Esophagus mucosa (tissue), 1 donor: ENCODE data around the gene CAMSAP1. TPM values are rescaled to one million over a fixed set of nuclear protein-coding genes. Genes with fewer than 3 reads are reported as not detected.
A peak's percentile ranks its signal among the peaks of the same experiment; 100 is the strongest.
"Not testable (repeated sequence)": the region's sequence is repeated elsewhere in the genome, so short reads cannot be mapped to it uniquely, and the experiment has no call there.

Experiments
- ATAC-seq: fragments of 200-7000 bp; cut with Tn5 transposase; one replicate; pipeline ENCODE4 v1.9.1; 2020
- total RNA-seq: library from RNA; stranded (reverse); gene quantifications from one replicate; pipeline ENCODE4 v1.2.4, GENCODE V29; 2023
- donor health status: DM: yes; HTN: yes; CAD: no.

Gene CAMSAP1
- total RNA-seq, 1 donor from 2014 or later: 52.7 TPM

DNA sequence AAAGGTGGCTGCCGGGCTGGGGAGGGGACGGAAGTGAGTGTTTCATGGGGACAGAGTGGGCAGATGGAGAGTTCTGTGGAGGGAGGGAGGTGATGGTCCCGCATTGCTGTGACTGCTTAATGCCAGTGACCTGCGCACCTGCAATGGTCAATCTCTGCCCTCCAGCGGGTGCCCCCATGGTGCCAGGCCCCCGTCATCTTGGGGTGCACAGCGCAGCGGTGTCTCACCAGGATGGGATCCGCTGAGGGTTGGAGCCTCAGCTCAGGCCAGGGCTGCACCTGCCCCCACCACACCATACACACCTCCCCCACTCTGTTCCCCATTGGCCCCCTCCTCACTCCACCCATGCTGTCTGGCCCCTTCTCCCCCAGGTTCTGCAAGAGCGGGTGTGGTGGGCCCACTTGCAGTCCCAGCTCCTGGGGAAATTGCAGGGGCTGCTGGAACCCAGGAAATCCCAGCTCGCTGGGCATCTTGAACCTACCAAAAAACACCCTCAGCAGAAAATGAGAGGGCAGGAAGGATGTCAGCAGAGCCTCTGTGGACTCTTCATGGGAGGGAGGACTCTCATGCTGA, 12.1 kb upstream of the CAMSAP1 start:
- ATAC-seq: peak; percentile 24

- ATAC-seq: not testable (repeated sequence)
Observed at GRCh38 chr9:135916227-135916626, 8.9 kb upstream of the CAMSAP1 start.

- ATAC-seq: no peak
Observed at GRCh38 chr9:135914921-135915320, 7.6 kb upstream of the CAMSAP1 start.

DNA sequence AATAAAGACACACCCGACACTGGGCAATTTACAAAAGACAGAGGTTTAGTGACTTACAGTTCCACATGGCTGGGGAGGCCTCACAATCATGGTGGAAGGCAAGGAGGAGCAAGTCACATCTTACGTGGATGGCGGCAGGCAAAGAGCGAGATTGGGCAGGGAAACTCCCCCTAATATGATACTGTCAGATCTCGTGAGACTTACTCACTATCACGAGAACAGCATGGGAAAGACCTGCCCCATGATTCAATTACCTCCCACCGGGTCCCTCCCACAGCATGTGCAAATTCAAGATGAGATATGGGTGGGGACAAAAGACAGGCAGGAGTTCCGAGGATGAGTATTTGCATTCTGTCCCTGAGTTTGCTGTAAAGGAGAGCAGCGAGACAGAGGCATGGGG, 3.9 kb upstream of the CAMSAP1 start:
- not testable (repeated sequence) for ATAC-seq

DNA sequence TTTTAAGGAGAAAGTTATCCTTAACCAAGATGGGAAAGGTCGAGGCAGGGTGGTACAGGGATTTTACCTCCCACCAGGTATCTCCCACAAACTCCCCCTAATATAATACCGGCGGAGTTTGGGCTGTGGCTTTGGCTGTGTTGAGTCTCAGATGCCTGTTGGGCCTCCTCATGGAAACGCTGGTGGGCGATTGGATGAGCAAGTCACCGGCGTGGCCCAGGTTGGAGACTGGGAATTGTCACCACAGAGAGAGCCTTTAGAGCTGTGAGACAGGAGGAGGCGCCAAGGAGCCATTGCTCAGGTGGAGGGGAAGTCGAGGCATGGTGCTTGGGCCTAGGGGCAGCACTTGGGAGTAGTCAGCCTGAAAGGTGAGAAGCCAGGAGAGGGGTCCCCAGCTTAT, 3.4 kb upstream of the CAMSAP1 start:
- no peak for ATAC-seq

GRCh38 chr9:135910216-135910615, 2.9 kb upstream of the CAMSAP1 start:
- ATAC-seq: no peak

DNA sequence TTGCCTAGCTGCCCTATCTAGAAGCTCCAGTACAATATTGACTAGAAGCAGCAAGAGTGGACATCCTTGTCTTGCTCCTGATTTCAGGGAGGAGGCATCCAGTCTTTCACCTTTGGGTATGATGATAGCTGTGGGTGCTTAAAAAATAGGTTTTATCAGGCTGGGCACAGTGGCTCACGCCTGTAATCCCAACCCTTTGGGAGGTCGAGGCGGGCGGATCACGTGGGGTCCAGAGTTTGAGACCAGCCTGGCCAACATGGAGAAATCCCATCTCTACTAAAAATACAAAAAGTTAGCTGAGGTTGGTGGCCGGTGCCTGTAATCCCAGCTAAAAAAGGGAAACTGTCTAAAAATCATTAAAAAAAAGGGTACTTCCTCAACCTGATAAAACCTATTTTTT, 2.0 kb upstream of the CAMSAP1 start:
- ATAC-seq: no peak

DNA sequence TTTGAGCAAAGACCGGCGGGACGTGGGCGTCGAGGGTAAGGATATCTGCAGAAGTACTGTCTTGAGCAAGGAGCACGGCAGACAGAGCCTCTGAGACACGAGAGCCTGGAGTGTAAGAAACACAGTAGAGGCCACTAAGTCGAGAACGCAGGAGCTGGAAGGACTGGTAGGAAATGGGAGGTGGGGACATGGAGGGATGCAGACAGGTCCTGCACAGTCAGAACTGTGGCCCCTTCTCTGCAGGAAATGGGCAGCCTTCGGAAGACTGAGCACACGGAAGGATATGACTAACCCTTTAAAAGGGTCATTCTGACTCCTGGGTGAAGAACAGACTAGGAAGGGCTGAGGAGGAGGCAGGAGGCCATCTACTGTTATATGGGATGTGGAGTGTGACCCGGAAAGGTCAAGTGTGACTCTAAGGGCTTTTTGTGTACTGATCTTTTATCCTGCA, 1.4 kb upstream of the CAMSAP1 start:
- no peak for ATAC-seq

GRCh38 chr9:135908093-135908753, 877 bp upstream of the CAMSAP1 start:
- no peak for ATAC-seq

GRCh38 chr9:135907006-135907430, 328 bp downstream of the CAMSAP1 start:
- no peak for ATAC-seq

GRCh38 chr9:135906291-135907005, 898 bp downstream of the CAMSAP1 start:
- ATAC-seq: no peak

DNA sequence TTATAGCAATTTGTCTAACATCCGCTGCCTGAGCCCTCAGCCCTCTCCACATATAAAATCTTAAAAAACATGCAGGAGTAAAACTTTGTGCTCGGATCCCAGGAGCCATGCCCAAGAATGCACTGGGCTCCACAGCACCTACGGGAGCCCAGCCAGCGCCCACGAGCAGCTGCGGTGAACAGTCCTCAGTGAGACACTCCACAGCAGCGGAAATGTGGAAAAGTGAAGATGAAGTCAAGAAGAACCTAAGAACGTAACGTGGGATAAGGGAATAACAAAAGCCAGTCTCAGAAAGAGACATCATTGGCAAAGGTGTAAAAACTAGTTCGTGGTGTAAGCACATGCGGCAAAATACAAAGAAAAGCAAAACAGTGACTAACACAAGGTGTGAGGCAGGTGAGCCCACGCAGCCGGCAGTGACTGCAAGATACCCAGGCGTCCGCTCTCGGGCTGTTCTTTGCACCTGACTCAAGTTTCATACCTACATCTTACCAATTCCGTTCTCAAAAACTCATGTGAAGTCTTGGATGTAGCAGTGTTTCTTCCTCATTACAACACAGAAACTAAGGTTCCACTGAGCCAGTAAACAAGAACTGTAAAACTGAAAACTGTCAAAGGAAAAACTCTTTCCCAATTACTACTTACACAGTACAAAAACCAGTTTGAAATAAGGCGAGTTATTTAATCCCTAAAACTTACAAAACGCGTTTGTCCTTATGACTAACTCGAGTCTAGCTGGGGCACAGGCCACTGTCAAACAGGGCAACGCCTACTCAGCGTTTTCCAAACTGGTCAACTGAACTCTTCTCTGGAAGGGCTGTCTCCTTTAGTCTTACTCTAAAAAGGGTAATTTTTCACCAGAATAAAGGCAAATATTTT, 1.7 kb downstream of the CAMSAP1 start:
- peak; percentile 57 for ATAC-seq

GRCh38 chr9:135903786-135904520, 3.4 kb downstream of the CAMSAP1 start:
- no peak for ATAC-seq

- ATAC-seq: no peak
Observed at GRCh38 chr9:135903358-135903656, 4.0 kb downstream of the CAMSAP1 start.

GRCh38 chr9:135902655-135903357, 4.5 kb downstream of the CAMSAP1 start:
- ATAC-seq: no peak

DNA sequence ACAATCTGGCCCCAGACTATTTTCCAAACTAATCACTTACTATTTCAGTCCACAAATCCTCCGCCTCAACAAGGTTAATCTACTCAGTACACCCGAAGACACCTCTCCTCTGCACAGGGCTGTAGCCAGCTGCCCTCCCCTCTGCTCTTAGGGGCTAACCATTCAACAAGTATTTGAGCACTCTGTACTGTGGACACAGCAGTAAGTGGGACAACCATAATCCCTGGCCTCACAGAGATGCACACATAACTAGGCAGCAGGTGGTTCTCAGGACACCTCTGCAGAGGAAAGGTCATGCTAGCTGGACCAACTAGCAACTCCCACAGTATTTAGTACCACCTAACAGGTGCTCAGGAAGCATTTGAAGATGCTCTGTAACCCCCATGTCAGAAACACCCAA, 5.5 kb downstream of the CAMSAP1 start:
- ATAC-seq: no peak

- ATAC-seq: no peak
Observed at GRCh38 chr9:135901031-135901758, 6.2 kb downstream of the CAMSAP1 start.

- no peak for ATAC-seq
Observed at GRCh38 chr9:135898634-135899407, 8.5 kb downstream of the CAMSAP1 start.

DNA sequence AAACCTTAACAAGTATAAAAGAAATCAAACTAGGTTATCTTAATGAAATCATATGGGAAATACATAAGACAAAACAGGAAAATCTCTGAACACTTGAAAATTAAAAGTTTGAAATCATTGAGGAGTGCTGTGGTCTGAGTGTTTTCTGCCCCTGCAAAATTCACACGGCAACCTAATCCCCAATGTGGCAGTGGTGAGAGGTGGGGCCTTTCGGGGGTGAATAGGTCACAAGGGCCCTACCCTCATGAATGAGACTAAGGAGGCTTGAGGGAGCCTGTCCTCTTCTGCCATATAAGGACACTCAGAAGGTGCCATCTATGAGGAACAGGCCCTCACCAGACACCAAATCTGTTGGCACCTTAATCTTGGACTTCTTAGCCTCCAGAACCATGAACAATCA, 10.7 kb downstream of the CAMSAP1 start:
- peak; percentile 36 for ATAC-seq

- no peak for ATAC-seq
Observed at GRCh38 chr9:135896205-135896604, 11.1 kb downstream of the CAMSAP1 start.
